HG02678 (cell line): Measurements from ENCODE around the gene SLC5A12.
"Not testable (repeated sequence)": the region's sequence is repeated elsewhere in the genome, so short reads cannot be mapped to it uniquely, and the experiment has no call there.

ENCODE experiments used
- ATAC-seq: cut with Tn5 transposase; IDR thresholded peaks from one replicate; pipeline ENCODE4 v1.9.1; 2021; ENCODE audit warnings: mild to moderate bottlenecking, moderate library complexity; ENCODE audit not compliant: unreplicated experiment

The SLC5A12 gene

DNA sequence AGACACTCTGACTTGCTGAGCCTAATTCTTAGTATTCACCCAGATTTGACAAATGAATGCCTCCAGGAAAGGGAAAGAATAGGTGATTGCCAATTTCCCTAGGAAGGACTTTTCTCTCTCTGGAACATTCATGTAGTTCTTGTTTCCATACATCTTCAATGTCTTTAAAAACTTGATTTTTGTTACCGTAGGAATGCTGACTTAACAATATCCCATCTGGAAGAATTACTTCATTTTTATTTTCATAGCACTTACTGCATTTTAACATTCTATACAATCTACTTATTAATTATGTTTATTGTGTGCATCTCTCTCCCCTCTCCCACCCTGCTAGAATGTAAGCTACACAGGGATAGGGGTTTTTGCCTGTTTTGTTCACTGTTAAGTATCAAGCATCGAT is 66.6 kb downstream of the SLC5A12 start:
- no peak for ATAC-seq

DNA sequence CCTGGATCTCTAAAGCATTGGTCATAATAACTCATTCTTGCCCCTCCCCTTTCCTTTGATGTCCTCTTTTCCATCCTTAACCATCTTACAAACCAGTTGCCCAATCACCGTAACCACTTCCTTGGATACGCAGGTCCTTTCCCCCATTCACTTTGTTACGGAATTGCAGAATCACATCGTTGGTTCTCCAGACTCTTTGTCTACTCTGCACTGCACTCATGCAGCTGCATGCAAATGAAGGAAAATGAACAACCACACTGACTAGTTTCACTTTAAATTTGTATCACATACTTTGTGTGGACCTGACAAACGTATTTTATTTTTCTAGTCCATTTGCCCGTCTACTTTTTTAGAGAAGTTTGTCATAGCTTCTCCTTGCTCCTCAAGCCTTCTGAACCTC is 69.9 kb downstream of the SLC5A12 start:
- ATAC-seq = no peak

DNA sequence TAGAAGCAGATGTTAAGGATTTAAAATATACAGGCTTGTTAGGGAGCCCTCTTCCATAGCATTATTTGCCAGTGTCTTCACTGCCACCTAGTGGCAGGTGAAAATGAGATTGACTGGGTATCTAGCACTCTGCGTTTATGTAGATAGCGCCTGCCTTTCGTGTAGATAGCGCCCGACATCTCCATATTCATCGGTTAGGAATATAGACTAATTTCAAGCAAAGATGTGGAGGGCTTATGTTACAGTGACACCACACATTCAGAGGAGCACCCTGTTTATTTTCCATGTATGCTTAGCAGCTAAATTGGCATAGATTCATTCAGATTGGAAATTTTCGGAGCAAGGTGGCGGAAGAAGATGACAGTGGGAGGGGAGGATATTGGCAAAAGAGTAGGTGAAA is 72.0 kb downstream of the SLC5A12 start:
- ATAC-seq = peak; percentile 94

DNA sequence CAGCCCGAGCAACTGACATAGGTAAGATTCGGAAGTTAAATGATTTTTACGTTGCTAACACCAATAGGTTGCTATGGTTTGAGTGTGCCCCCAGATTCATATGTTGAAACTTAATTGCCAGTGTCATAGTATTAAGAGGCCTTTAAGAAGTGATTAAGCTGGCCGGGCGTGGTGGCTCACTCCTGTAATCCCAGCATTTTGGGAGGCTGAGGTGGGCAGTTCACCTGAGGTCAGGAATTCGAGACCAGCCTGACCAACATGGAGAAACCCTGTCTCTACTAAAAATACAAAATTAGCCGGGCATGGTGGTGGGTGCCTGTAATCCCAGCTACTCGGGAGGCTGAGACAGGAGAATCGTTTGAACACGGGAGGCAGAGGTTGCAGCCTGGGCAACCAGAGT is 78.5 kb downstream of the SLC5A12 start:
- not testable (repeated sequence) for ATAC-seq

DNA sequence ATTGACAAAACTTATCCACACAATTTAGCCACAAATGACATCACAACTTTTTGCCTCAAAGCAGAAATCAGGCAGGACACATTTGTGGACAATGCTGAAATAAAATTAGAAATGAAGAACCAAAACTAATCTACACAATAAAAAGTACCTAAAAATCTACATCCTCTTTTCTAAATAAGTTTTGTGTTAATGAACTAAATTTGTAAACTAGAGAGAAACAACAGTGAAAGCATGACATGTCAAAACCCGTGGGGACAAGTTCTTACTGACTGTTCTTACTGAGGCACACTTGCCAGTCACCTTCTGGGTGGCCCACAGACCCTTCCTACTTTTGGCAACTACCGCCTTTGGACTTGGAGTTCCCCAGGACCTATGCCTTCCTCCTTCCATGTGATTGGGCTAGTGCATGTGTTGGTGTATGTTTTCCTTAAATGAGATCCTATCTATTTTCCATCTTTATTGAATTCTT is 89.1 kb downstream of the SLC5A12 start:
- ATAC-seq = no peak

DNA sequence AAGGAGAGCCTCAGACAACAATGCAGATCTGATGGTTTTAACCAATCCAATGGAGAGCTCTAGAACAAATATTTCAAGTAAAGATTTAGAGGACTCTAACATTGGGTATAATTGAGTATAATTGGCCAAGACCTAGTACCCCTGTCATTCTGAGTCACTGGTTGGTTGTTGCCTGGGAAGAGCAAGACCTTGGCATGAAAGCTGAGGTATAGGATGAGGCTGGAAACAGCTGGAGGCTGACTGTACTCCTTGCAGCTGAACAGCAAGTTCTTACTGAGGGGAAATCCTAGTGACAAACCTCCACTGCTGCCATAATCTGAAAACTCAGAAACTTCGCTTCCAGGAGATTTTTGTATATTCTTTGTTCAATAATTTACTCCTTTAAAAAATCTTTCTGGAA is 95.5 kb downstream of the SLC5A12 start:
- no peak for ATAC-seq

DNA sequence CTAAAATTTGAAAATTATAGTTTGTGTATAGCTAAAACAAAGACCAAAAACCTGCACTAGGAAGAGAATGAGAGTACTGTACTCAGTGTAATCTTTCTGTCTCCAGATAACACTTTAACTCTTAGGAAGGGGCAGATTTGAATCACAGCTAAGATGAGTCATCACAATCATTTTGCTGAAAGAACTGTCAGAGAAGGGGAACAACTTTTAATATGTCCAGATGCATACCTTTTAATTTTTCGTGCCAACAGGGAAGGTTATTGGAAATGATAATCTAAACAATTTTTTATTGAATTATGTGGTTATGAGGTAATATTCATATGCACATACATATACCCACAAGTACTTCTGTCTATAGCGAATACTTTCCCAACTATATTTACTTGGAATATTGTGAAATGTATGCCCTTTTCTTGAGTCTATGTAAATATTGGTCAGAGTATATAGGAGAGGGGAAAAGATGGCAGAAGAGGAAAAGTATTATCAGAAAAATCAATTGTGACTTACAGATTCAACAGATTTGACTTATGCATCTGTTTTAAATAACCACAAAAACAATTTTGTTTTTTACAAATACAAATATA is 98.7 kb downstream of the SLC5A12 start:
- ATAC-seq = no peak

DNA sequence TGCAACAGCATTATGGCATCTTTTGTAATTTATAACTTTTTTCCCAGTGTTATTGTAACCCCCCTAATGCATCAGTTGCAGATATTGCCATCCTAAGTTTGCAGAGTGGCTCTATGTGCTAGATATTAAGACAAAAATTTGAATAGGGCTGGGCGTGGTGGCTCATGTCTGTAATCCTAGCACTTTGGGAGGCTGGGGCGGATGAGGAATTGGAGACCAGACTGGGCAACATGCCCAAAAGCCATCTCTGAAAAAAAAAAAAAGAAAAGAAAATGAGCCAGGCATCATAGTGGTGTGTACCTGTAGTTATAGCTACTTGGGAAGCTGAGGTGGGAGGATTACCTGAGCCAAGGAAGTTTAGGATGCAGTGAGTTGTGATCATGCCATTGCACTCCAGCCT is 99.7 kb downstream of the SLC5A12 start:
- no peak for ATAC-seq

DNA sequence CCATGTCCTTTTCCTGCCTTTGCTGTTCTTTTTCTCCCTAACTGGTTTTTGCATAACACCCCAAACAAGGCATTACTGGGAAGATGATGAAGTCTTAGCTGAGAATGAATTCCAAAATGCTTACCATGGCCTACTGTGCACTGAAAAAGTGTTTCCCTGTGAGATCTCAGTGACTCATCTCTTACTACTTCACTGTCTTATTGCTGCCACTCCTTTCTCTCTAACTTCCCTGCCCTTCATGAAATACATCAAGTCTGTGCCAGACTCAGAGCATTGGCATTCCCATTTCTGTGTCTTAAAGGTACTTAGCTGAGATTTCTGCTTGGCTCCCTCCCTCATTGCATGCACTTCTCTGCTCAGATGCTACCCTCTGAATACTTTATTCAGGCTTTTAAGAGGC is 100.7 kb downstream of the SLC5A12 start:
- no peak for ATAC-seq

DNA sequence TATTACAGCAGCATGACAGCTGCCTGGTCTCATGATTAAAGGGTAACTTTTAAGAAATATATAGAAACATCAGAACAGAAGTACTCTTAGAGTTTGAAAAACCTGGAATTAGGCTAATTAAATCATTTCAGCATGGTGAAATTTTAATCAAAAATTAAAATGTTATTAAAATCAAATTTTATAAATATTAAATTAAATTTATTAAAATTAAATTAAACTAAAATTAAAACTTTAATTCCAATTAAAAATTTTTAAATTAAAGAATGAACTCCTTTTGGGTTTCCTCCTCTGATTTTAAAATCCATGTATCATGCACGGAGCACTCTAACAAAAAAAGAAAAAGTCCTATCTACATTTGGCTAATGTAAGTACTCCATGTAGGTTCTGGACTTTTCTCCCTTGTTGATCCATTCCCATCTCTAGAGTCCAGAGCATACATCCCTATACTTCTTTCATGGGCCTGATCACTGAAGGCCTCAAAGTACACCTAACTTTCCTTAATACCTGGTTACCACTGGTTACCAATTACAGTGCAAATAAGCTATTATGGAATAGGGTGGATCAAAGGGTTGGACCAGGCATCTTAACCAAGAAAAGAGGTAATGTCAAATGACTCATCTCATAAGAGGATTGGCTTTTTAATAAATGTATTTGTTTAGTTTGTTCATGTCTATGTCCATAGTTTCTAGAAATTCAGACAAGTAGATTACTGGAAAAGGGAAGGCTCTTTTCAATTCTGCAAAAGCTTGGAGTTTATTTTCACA is 101.4 kb downstream of the SLC5A12 start:
- ATAC-seq = no peak

DNA sequence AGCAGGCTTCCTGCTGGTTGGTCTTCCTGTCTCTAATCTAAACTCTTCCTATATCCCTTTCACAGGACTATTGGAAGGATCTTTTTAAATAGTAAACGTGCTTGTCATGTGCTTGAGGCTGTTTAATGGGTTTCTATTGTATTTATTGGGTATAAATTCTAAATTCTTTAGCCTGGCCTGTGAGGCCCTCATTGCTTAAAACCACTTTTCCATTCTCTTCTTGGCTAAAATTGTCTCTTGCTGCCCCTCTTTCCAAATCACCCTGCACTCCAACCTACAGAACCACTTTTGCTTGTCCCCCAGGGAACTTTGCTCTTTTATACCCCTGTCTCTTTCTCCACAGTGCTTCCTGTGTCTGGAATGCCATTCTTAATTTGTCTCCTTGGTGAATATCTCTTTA is 103.4 kb downstream of the SLC5A12 start:
- ATAC-seq = no peak
